Karpas-422 (cell line): Measurements from ENCODE around the gene CSMD2. TPM values are rescaled to one million over a fixed set of nuclear protein-coding genes. Genes with fewer than 3 reads are reported as not detected.
A peak's percentile ranks its signal among the peaks of the same experiment; 100 is the strongest.
"Not testable (repeated sequence)": the region's sequence is repeated elsewhere in the genome, so short reads cannot be mapped to it uniquely, and the experiment has no call there.

Source experiments
- DNase-seq: peaks from one replicate; pipeline ENCODE4 v3.0.0-alpha.2; 2015
- H2AFZ ChIP-seq: fragments of 200-600 bp; sonication (generic); 2 replicates; pipeline ENCODE4 v1.6.1; 2014; ENCODE audit warnings: antibody characterized with exemption, low read length, mixed read lengths
- H3K27ac ChIP-seq: fragments of 200-600 bp; sonication (generic); 2 replicates; pipeline ENCODE4 v1.5.1; 2014; ENCODE audit warnings: mild to moderate bottlenecking, low read length, moderate library complexity
- H3K27me3 ChIP-seq: fragments of 200-600 bp; sonication (generic); 2 replicates; pipeline ENCODE4 v1.6.1; 2014; ENCODE audit warnings: low read length, mixed read lengths
- H3K36me3 ChIP-seq: fragments of 200-600 bp; sonication (generic); 2 replicates; pipeline ENCODE4 v1.6.1; 2014; ENCODE audit warnings: low read length, mixed read lengths; ENCODE audit not compliant: insufficient read depth
- H3K4me1 ChIP-seq: fragments of 200-600 bp; sonication (generic); 2 replicates; pipeline ENCODE4 v1.6.1; 2014; ENCODE audit warnings: mild to moderate bottlenecking, low read length, mixed read lengths
- H3K4me2 ChIP-seq: fragments of 200-600 bp; sonication (generic); 2 replicates; pipeline ENCODE4 v1.6.1; 2014; ENCODE audit warnings: low read length, low read depth, mild to moderate bottlenecking; ENCODE audit not compliant: poor library complexity, severe bottlenecking
- H3K4me3 ChIP-seq: fragments of 200-600 bp; sonication (generic); 2 replicates; pipeline ENCODE4 v1.5.1; 2014; ENCODE audit warnings: mild to moderate bottlenecking, antibody characterized with exemption, low read length, mixed read lengths
- H3K79me2 ChIP-seq: fragments of 200-600 bp; sonication (generic); 2 replicates; pipeline ENCODE4 v1.6.1; 2014; ENCODE audit warnings: mild to moderate bottlenecking, low read length, mixed read lengths
- H3K9ac ChIP-seq: fragments of 200-600 bp; sonication (generic); 2 replicates; pipeline ENCODE4 v1.6.0; 2014; ENCODE audit warnings: low read length
- H3K9me2 ChIP-seq: fragments of 200-600 bp; sonication (generic), shearing (Covaris generic); replicated peaks from 2 replicates; pipeline ENCODE4 v1.6.0; 2014; ENCODE audit warnings: mild to moderate bottlenecking, low read length, moderate library complexity; ENCODE audit not compliant: insufficient read depth
- H3K9me3 ChIP-seq: fragments of 300-700, 200-600 bp; sonication (generic); 2 replicates; pipeline ENCODE4 v1.6.1; 2014; ENCODE audit warnings: low read length, mixed read lengths
- H4K20me1 ChIP-seq: fragments of 200-600 bp; sonication (generic); 2 replicates; pipeline ENCODE4 v1.6.1; 2014; ENCODE audit warnings: mild to moderate bottlenecking, antibody characterized with exemption, low read length, low read depth; ENCODE audit not compliant: insufficient read depth
- total RNA-seq: library from RNA; depleted of rRNA; stranded (reverse); fragments of >200 nt; shearing (Covaris generic); gene quantifications from 2 replicates; pipeline ENCODE4 v1.2.3, GENCODE V29; 2014; ENCODE audit warnings: low replicate concordance

The CSMD2 gene
- total RNA-seq, 1 experiment from 2014 or later: 0.19 TPM

DNA sequence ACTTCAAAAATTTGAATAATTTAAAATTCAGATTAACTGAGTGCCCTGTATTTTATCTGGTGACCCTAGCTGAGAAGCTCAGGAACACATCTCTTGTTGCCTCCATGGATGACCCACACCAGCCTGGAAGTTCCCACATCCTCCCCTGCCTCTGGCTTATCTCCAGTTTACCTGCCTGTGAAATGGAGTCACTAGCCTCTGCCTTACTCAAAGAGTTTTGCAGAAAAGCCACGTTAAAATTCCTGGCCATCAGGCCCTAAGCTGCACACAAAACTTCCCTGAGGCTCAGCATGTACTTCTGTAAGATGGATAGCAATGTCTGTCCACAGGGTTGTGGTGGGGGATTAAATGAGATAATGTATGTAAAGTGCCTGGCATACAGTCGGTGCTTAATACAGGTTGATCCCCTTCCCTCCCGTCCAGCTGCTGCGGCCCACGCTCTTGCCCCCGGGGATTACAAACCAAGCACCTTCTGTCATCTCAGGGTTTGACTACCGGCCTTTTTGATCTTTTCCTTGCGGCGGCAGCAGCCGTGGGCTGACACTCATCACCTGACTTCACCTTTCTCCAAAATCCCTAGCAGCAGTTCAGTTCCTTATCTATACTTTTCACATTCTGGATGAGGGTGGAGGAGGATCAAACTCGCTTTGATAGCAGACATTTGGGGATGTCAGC, 136.5 kb downstream of the CSMD2 start:
- no peak for DNase-seq
- no peaks in the 10 kb centered on the region for H4K20me1 ChIP-seq
- no peaks in the 10 kb centered on the region for H3K79me2 ChIP-seq
- no peaks in the 10 kb centered on the region for H3K27me3 ChIP-seq
- no peak overlapping the region for H3K9ac ChIP-seq
- H3K36me3 ChIP-seq: no peaks in the 10 kb centered on the region
- no peak overlapping the region for H3K27ac ChIP-seq
- H3K4me2 ChIP-seq: no peak overlapping the region
- H3K9me3 ChIP-seq: no peaks in the 10 kb centered on the region
- H2AFZ ChIP-seq: no peak overlapping the region
- H3K4me3 ChIP-seq: no peak overlapping the region
- H3K9me2 ChIP-seq: no peaks in the 10 kb centered on the region
- H3K4me1 ChIP-seq: no peaks in the 10 kb centered on the region

DNA sequence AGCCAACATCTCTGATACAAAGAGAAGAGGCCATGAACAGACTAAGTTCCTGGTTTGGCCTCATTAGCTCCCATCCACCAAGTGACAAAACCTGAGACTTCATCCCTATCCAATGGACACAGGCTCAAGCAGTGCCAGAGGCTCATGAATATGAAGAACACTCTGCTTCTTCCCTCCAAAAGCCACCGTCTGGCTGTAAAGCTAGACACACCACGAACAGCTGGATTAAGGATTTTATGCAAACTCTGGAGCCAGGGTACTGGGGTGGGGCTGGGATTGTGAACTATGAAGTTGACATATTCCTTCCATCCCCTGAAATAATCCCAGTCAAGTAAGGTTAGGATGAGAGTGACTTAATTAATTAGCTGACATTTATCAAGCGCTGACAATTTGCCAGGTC, 139.4 kb downstream of the CSMD2 start:
- no peak for DNase-seq
- no peak overlapping the region for H3K4me2 ChIP-seq
- H4K20me1 ChIP-seq: no peaks in the 10 kb centered on the region
- H3K36me3 ChIP-seq: no peaks in the 10 kb centered on the region
- no peaks in the 10 kb centered on the region for H3K79me2 ChIP-seq
- H3K9ac ChIP-seq: no peak overlapping the region
- H3K9me3 ChIP-seq: no peaks in the 10 kb centered on the region
- no peaks in the 10 kb centered on the region for H3K9me2 ChIP-seq
- H3K4me1 ChIP-seq: no peaks in the 10 kb centered on the region
- H3K4me3 ChIP-seq: no peak overlapping the region
- H3K27ac ChIP-seq: no peak overlapping the region
- H3K27me3 ChIP-seq: no peaks in the 10 kb centered on the region
- no peak overlapping the region for H2AFZ ChIP-seq

DNA sequence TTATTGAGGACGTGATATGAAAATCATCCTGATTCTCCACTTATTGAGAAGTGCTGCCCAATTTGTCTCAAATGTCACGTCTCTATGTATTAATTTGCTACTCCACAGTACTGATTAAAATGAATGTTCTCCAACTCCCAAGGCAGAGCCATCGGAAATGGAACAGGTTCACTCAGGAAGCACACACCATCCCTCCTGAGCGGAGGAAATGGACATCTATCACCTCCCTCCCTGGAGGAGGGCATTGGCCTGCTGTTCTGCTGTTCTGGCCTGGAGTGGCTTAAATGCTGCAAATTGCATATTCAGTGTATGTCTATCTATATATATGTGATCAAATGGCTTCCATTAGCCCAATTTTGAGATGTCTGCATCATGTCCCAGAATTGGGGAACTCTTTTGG, 140.5 kb downstream of the CSMD2 start:
- no peak overlapping the region for H3K4me2 ChIP-seq
- DNase-seq: no peak

DNA sequence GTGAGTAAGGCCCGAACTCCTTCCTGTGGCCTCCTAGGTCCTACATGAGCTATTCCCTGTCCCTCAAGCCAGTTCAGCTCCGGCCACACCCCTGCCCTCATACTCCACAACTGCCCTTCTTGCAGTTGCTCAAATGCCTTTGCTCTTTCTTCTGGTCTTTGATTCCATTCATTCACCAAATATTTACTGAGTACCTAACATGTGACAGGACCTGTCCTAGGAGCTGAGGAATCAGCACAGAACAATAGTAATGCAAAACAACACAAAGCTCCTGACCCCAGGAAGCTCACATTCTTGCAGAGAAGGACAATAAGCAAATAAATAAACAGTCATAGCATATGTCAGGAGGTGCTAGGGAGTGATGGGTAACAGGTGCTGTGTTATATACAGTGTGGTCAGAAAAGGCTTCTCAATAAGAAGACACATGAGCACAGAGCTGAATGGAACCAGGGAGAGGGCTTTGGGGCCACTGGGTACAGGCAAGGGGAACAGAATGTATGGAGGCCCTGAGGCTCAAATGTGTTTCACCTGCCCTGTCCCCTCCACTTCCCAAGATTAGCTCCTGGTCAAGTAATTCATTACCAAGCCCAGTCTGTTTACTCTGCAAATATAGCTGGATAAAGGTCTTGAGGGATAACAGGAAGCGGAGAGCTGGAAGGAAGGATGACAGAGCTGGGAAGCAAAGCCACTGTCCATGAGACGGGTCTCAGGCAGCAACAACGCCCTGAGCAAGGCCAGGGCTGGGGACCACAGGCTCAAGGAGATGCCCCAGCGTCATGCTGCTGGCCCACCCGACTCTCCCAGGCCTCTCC, 145.1 kb downstream of the CSMD2 start:
- no peak overlapping the region for H3K4me3 ChIP-seq
- H3K4me1 ChIP-seq: no peaks in the 10 kb centered on the region
- H3K9ac ChIP-seq: no peak overlapping the region
- no peak overlapping the region for H2AFZ ChIP-seq
- no peaks in the 10 kb centered on the region for H3K79me2 ChIP-seq
- H3K4me2 ChIP-seq: no peak overlapping the region
- H3K9me2 ChIP-seq: no peaks in the 10 kb centered on the region
- H3K9me3 ChIP-seq: no peaks in the 10 kb centered on the region
- H3K27me3 ChIP-seq: no peaks in the 10 kb centered on the region
- H3K27ac ChIP-seq: no peak overlapping the region
- no peak for DNase-seq
- H4K20me1 ChIP-seq: no peaks in the 10 kb centered on the region
- no peaks in the 10 kb centered on the region for H3K36me3 ChIP-seq

More for the DNA sequence above, 140.5 kb downstream of the CSMD2 start:
- H3K36me3 ChIP-seq: no peaks in the 10 kb centered on the region
- no peaks in the 10 kb centered on the region for H3K9me2 ChIP-seq
- no peak overlapping the region for H3K4me3 ChIP-seq
- no peak overlapping the region for H2AFZ ChIP-seq
- H3K27ac ChIP-seq: no peak overlapping the region
- H3K27me3 ChIP-seq: no peaks in the 10 kb centered on the region
- H3K4me1 ChIP-seq: no peaks in the 10 kb centered on the region
- H3K9ac ChIP-seq: no peak overlapping the region
- no peaks in the 10 kb centered on the region for H3K79me2 ChIP-seq
- H4K20me1 ChIP-seq: no peaks in the 10 kb centered on the region
- no peaks in the 10 kb centered on the region for H3K9me3 ChIP-seq

DNA sequence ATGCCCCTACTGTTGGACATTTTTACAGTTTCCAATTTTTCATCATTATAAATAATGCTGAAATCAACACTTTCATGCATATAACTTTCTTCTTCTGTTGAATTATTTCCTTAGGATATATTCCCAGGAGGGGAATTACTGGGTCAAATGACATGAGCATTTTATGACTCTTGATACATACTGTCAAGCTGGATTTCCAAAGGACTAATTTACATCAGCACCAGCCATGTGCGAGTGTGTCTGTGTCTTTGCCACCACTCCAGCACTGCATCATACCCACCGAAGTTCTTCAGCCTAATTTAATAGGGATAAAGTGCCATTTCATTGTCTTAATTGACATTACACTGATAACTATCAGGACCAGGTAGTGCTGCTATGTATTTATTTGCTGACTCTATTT, 146.7 kb downstream of the CSMD2 start:
- Histone ChIP-seq H4K20me1 (no peaks in the 10 kb centered on the region), H3K27ac (no peak overlapping the region), H3K4me3 (no peak overlapping the region), H3K4me2 (no peak overlapping the region), H3K36me3 (no peaks in the 10 kb centered on the region), H3K9me3 (no peaks in the 10 kb centered on the region), H2AFZ (no peak overlapping the region), H3K4me1 (no peaks in the 10 kb centered on the region), H3K9me2 (no peaks in the 10 kb centered on the region), H3K27me3 (no peaks in the 10 kb centered on the region), H3K9ac (no peak overlapping the region), H3K79me2 (no peaks in the 10 kb centered on the region)
- DNase-seq: no peak

DNA sequence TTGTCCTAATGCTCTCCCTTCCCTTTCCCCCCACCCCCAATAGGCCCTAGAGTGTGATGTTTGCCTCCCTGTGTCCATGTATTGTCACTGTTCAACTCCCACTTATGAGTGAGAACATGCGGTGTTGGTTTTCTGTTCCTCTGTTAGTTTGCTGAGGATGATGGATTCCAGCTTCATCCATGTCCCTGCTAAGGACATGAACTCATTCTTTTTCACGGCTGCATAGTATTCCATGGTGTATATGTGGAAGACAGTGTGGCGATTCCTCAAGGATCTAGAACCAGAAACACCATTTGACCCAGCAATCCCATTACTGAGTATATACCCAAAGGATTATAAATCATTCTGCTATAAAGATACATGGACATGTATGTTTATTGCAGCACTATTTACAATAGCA, 148.7 kb downstream of the CSMD2 start:
- DNase-seq, H3K9me3 ChIP-seq, H3K27ac ChIP-seq, H3K9me2 ChIP-seq, H3K9ac ChIP-seq, H3K79me2 ChIP-seq, H2AFZ ChIP-seq, H3K4me1 ChIP-seq, H3K36me3 ChIP-seq, H4K20me1 ChIP-seq, H3K4me2 ChIP-seq, H3K4me3 ChIP-seq, H3K27me3 ChIP-seq: not testable (repeated sequence)

DNA sequence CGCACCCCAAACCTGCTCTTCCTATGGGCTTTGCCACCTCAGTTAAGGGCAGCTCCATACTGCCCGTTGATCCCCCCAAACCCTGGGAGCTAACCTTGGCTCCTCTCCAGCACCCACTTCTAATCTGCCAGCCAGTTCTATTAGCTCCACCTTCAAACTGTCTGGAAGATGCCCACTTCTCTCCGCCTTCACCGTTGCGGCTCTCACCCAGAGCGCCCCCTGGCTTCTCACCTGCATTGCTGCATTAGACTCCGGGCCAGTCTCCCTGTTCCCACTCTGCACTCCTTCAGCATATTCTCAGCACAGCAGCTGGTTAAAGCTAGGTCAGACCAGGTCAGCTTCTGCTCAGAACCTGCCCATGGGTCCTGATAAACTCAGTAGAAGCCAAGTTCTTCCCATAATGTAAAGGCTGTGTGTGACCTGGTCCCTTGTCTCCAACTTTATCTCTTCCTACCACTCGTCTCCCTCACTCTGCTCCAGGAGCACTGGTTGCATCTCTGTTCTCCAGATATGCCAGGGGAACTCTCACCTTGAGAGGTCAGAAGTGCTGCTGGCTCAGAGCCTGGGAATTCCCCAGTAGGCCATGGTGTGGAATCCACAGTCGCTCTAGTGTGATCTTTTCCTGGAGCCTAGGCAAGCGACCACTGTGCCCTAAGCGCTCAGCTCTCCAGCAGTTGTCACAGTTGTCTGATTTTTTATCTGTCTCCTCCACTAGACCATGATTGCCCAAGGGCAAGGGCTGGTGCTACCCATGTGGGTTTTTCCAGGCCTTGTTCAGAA, 150.9 kb downstream of the CSMD2 start:
- no peak overlapping the region for H3K4me3 ChIP-seq
- no peaks in the 10 kb centered on the region for H3K36me3 ChIP-seq
- H3K4me2 ChIP-seq: no peak overlapping the region
- H3K27ac ChIP-seq: no peak overlapping the region
- no peak overlapping the region for H2AFZ ChIP-seq
- H3K27me3 ChIP-seq: no peaks in the 10 kb centered on the region
- no peaks in the 10 kb centered on the region for H3K9me2 ChIP-seq
- peak; percentile 78 for DNase-seq
- no peaks in the 10 kb centered on the region for H4K20me1 ChIP-seq
- H3K9ac ChIP-seq: no peak overlapping the region
- no peaks in the 10 kb centered on the region for H3K9me3 ChIP-seq
- no peaks in the 10 kb centered on the region for H3K4me1 ChIP-seq
- no peaks in the 10 kb centered on the region for H3K79me2 ChIP-seq

DNA sequence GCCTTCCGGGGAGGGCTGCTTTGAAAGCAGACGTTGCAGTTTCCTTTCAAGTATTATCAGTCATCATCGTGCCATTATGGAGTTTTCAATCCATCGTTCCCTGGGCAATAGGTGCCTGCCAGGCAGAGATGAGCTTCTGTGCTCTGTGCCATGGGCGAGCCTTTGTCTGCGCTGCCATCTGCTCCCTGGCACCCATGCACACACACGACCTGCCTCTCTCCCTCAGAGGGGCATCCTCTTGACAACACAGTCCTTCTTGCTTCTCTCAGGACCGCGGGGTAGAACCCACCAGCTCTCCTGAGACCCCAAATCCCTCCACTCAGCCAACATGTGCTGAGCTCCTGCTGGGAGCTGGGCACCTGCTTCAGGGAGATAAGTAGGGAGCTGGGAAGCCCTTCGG, 151.9 kb downstream of the CSMD2 start:
- no peak overlapping the region for H3K4me2 ChIP-seq
- H3K9me3 ChIP-seq: no peaks in the 10 kb centered on the region
- no peaks in the 10 kb centered on the region for H3K27me3 ChIP-seq
- H3K4me1 ChIP-seq: no peaks in the 10 kb centered on the region
- H2AFZ ChIP-seq: no peak overlapping the region
- no peaks in the 10 kb centered on the region for H4K20me1 ChIP-seq
- no peak overlapping the region for H3K4me3 ChIP-seq
- no peak for DNase-seq
- no peaks in the 10 kb centered on the region for H3K79me2 ChIP-seq
- H3K9ac ChIP-seq: no peak overlapping the region
- H3K27ac ChIP-seq: no peak overlapping the region
- no peaks in the 10 kb centered on the region for H3K9me2 ChIP-seq
- H3K36me3 ChIP-seq: no peaks in the 10 kb centered on the region
